OCI-LY3 (cell line): ENCODE data around the gene SLC35F3.
"Not testable (repeated sequence)": the region's sequence is repeated elsewhere in the genome, so short reads cannot be mapped to it uniquely, and the experiment has no call there.

Experiments
- CTCF ChIP-seq: fragments of 200-600, 300-600 bp; sonication (generic); IDR thresholded peaks from 2 replicates; pipeline ENCODE4 v1.5.1; 2014; ENCODE audit warnings: antibody characterized with exemption, low read length, low read depth
- EZH2phosphoT487 ChIP-seq: fragments of 200-600 bp; shearing (Covaris generic); IDR thresholded peaks from 2 replicates; pipeline ENCODE4 v1.6.1; 2018; ENCODE audit warnings: antibody characterized with exemption, mixed run types, low read depth

- not testable (repeated sequence) for TF ChIP-seq CTCF, EZH2phosphoT487
These were observed 247.9 kb downstream of the SLC35F3 start for GRCh38 chr1:234152344-234152743.
